ENCODE results near the gene WDR7.

- TF ChIP-seq SP1 (IDR thresholded peaks at IDR 0.05) = no peak
- TF ChIP-seq NFRKB (IDR thresholded peaks at IDR 0.05) = no peak
Observed at GRCh38 chr18:56647071-56647470, 4.1 kb upstream of the WDR7 start.
